C1 segment of cervical spinal cord (tissue), 14 donors: ENCODE results near the gene TRIO.

Source experiments
- DNase-seq, 14 donors: peaks; one replicate each; lab custom pipeline; 2025; lab: John Stamatoyannopoulos, UW

The TRIO gene

GRCh38 chr5:14351845-14352712, 208.9 kb downstream of the TRIO start:
- DNase-seq, result peak in 7 of 14 donors; percentile 10 to 54 (median 25)

- DNase-seq, result no peak
Observed at GRCh38 chr5:14353726-14354474, 210.8 kb downstream of the TRIO start.

GRCh38 chr5:14355391-14355790, 212.2 kb downstream of the TRIO start:
- DNase-seq, result no peak

GRCh38 chr5:14356305-14356704, 213.2 kb downstream of the TRIO start:
- no peak for DNase-seq

GRCh38 chr5:14357441-14357840, 214.3 kb downstream of the TRIO start:
- DNase-seq, result peak in 1 of 14 donors; percentile 69

- peak in 1 of 14 donors; percentile 69 for DNase-seq
Observed at GRCh38 chr5:14357851-14358250, 214.7 kb downstream of the TRIO start.

- DNase-seq, result no peak
Observed at GRCh38 chr5:14358536-14358935, 215.4 kb downstream of the TRIO start.

- peak in 1 of 14 donors; percentile 42 for DNase-seq
Observed at GRCh38 chr5:14359069-14360043, 216.2 kb downstream of the TRIO start.

- DNase-seq, result no peak
Observed at GRCh38 chr5:14362491-14362890, 219.3 kb downstream of the TRIO start.

GRCh38 chr5:14364096-14364495, 221.0 kb downstream of the TRIO start:
- DNase-seq, result no peak

- no peak for DNase-seq
Observed at GRCh38 chr5:14364576-14365472, 221.7 kb downstream of the TRIO start.

- DNase-seq, result no peak
Observed at GRCh38 chr5:14365831-14366430, 222.8 kb downstream of the TRIO start.

GRCh38 chr5:14366763-14367162, 223.6 kb downstream of the TRIO start:
- peak in 1 of 14 donors; percentile 35 for DNase-seq

GRCh38 chr5:14367364-14367763, 224.2 kb downstream of the TRIO start:
- DNase-seq, result no peak

GRCh38 chr5:14369780-14370179, 226.6 kb downstream of the TRIO start:
- no peak for DNase-seq

- DNase-seq, result no peak
Observed at GRCh38 chr5:14370386-14370785, 227.2 kb downstream of the TRIO start.

GRCh38 chr5:14373685-14374084, 230.5 kb downstream of the TRIO start:
- DNase-seq, result no peak

GRCh38 chr5:14374100-14374499, 231.0 kb downstream of the TRIO start:
- DNase-seq, result no peak

- DNase-seq, result no peak
Observed at GRCh38 chr5:14376789-14377188, 233.6 kb downstream of the TRIO start.
